ENCODE data around the gene NSUN2. TPM values are rescaled to one million over a fixed set of nuclear protein-coding genes. Genes with fewer than 3 reads are reported as not detected.

NSUN2 gene
- total and polyA plus RNA-seq, 10 donors = 42.4 to 77.8 (median 56.9) TPM

- Histone ChIP-seq H3K9me3 (peaks cover 3 to 26% (median 17%) of the 10 kb centered on the region in 8 donors), H3K36me3 (peaks cover 4 to 100% (median 90%) of the 10 kb centered on the region in 6 donors), H3K27me3 (replicated peaks in 1 of 7) (no peaks in the 10 kb centered on the region), H3K27ac (no peak overlapping the region), H3K4me1 (peaks cover 0 to 7% (median 0%) of the 10 kb centered on the region in 6 donors), H3K4me3 (no peak overlapping the region)
- intact Hi-C loops (cut with DNase I; ENCODE audit: low total_unique reads) = no loop called here
- WGBS, 5 donors = 82 to 91% (median 89%) methylated on average over 4 of the region's 4 CpGs
- TF ChIP-seq CTCF (IDR thresholded peaks at IDR 0.05 in 8 of 11, conservative IDR thresholded peaks at IDR 0.05 in 3 of 11) (no peak), POLR2AphosphoS5 (IDR thresholded peaks at IDR 0.05) (no peak), POLR2A (IDR thresholded peaks at IDR 0.05) (no peak)
- no peak for DNase-seq
Measured at GRCh38 chr5:6623228-6623627, 9.6 kb downstream of the NSUN2 start.

- Histone ChIP-seq H3K9me3 (no peaks in the 10 kb centered on the region), H3K36me3 (peaks cover 4 to 100% (median 96%) of the 10 kb centered on the region in 6 donors), H3K27me3 (replicated peaks in 1 of 7) (no peaks in the 10 kb centered on the region), H3K4me3 (no peak overlapping the region), H3K27ac (no peak overlapping the region), H3K4me1 (no peaks in the 10 kb centered on the region)
- no peak for TF ChIP-seq POLR2A (IDR thresholded peaks at IDR 0.05)
- TF ChIP-seq CTCF (IDR thresholded peaks at IDR 0.05 in 8 of 11, conservative IDR thresholded peaks at IDR 0.05 in 3 of 11) = no peak
- no peak for TF ChIP-seq POLR2AphosphoS5 (IDR thresholded peaks at IDR 0.05)
- WGBS, 5 donors = 91 to 96% (median 93%) methylated on average over 6 of the region's 6 CpGs
- intact Hi-C loops (cut with DNase I; ENCODE audit: low total_unique reads) = no loop called here
- no peak for DNase-seq
Measured at GRCh38 chr5:6616632-6617031, 16.2 kb downstream of the NSUN2 start.

GRCh38 chr5:6615034-6615815 lies 17.6 kb downstream of the NSUN2 start:
- no peaks in the 10 kb centered on the region for H3K4me1 ChIP-seq
- DNase-seq = no peak
- intact Hi-C loops (cut with DNase I; ENCODE audit: low total_unique reads) = no loop called here
- H3K9me3 ChIP-seq = no peaks in the 10 kb centered on the region
- no peak for TF ChIP-seq POLR2A (IDR thresholded peaks at IDR 0.05)
- H3K4me3 ChIP-seq = no peak overlapping the region
- H3K27me3 ChIP-seq (replicated peaks in 1 of 7) = no peaks in the 10 kb centered on the region
- H3K27ac ChIP-seq = no peak overlapping the region
- H3K36me3 ChIP-seq = peaks cover 5 to 100% (median 96%) of the 10 kb centered on the region in 6 donors
- 83 to 91% (median 90%) methylated on average over 8 of the region's 8 CpGs for WGBS, 5 donors

DNA sequence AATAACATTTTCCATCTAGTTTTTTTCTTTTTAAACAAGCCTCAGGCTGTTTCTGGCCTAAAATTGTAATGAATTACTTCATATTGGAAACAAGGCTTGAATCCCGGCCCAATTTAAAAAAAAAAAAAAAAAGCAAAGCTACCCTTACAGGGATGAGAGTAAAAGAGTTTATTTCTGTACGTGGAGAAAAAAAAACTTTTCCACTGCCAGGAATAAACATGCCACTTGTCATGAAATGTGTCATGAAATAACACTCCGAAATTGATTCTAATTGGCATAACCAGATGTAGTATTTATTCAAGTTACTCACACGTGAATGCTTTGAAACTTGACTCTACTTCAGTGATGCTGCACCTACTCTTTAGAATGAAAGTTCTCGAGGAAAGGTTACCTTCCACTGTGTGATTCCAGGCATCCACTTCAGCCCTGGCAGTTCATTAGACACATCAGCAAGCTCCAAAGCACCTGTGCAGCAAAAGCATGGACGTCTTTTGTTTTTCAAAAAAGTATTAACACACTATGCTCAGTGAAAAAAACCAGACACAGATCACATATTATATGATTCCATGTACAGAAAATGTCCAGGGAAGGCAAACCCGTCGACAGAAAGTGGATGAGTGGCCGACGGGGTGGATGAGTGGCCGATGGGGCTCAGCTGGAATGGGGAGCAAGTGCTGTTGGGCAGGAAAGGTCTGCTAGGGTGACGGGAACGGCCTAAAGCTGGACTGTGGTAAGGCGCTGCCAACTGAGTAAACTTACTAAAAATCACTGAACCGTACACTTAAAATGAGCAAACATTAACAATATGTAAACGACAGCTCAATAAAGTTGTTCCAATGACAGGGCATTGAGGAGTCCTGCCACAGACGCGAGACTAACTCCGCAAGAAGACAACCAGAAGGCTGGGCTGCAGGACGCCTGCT lies 21.2 kb downstream of the NSUN2 start:
- Histone ChIP-seq H3K27me3 (replicated peaks in 1 of 7) (no peaks in the 10 kb centered on the region), H3K4me3 (no peak overlapping the region), H3K36me3 (peaks cover 17 to 100% (median 97%) of the 10 kb centered on the region in 6 donors), H3K4me1 (peaks cover 0 to 4% (median 0%) of the 10 kb centered on the region in 6 donors), H3K27ac (no peak overlapping the region), H3K9me3 (no peaks in the 10 kb centered on the region)
- 92 to 95% (median 93%) methylated on average over 20 of the region's 20 CpGs for WGBS, 5 donors
- intact Hi-C loops (cut with DNase I; ENCODE audit: low total_unique reads) = no loop called here
- DNase-seq = no peak
- TF ChIP-seq CTCF (IDR thresholded peaks at IDR 0.05 in 8 of 11, conservative IDR thresholded peaks at IDR 0.05 in 3 of 11) (no peak), POLR2A (IDR thresholded peaks at IDR 0.05) (no peak), POLR2AphosphoS5 (IDR thresholded peaks at IDR 0.05) (no peak)
